PC-3 (cell line): ENCODE measurements around the gene INO80E.
"Not testable (repeated sequence)": the region's sequence is repeated elsewhere in the genome, so short reads cannot be mapped to it uniquely, and the experiment has no call there.

Experiments
- CTCF ChIP-seq: fragments of 300-600 bp; sonication (generic); conservative IDR thresholded peaks from 2 replicates; pipeline ENCODE4 v1.5.1; 2017; ENCODE audit warnings: antibody characterized with exemption, low read depth, mild to moderate bottlenecking, low read length
- EZH2 ChIP-seq: fragments of 300-600 bp; sonication (generic); IDR thresholded peaks from one replicate; pipeline ENCODE4 v1.6.1; 2017; ENCODE audit warnings: antibody characterized with exemption, mild to moderate bottlenecking, low read length; ENCODE audit not compliant: unreplicated experiment
- EZH2phosphoT487 ChIP-seq: fragments of 300-600 bp; sonication (generic); IDR thresholded peaks from 2 replicates; pipeline ENCODE4 v1.6.1; 2018; ENCODE audit warnings: mild to moderate bottlenecking, antibody characterized with exemption, low read length, borderline replicate concordance

GRCh38 chr16:29959821-29960220, 36.2 kb upstream of the INO80E start:
- TF ChIP-seq CTCF, EZH2phosphoT487, EZH2: not testable (repeated sequence)
